NCI-H1092 treated with DMSO at 0.1 percent for 48 hours (cell line): Measurements from ENCODE around the gene NCR1.
"Not testable (repeated sequence)": the region's sequence is repeated elsewhere in the genome, so short reads cannot be mapped to it uniquely, and the experiment has no call there.

Experiments
- DNase-seq: peaks from one replicate; lab custom pipeline; 2025; lab: John Stamatoyannopoulos, UW

The NCR1 gene

DNA sequence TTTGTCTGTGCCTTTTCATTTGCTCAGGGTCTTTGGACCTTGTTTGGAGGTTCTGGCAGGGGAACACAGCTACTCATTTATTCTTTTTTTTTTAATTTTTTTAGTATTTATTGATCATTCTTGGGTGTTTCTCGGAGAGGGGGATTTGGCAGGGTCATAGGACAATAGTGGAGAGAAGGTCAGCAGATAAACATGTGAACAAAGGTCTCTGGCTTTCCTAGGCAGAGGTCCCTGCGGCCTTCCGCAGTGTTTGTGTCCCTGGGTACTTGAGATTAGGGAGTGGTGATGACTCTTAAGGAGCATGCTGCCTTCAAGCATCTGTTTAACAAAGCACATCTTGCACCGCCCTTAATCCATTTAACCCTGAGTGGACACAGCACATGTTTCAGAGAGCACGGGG, 2.0 kb downstream of the NCR1 start:
- not testable (repeated sequence) for DNase-seq

DNA sequence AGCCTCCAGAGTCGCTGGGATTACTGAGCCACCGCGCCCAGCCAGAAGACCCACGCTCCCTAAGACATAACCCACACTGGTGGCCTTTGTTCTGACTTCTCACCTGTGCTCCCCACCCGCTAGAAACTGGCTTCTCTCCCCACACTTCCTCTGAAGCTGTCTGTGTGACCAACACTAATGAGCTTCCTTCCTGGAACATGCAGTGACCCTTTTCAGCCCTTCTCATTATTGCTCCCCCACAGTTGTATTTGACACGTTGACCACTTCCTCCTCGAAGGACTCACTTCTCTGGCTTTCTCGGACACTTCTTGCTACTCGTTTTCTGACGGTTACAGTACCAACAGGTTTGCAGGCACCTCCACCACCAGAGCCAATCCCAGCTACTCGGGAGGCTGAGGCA, 10.9 kb downstream of the NCR1 start:
- DNase-seq = no peak

DNA sequence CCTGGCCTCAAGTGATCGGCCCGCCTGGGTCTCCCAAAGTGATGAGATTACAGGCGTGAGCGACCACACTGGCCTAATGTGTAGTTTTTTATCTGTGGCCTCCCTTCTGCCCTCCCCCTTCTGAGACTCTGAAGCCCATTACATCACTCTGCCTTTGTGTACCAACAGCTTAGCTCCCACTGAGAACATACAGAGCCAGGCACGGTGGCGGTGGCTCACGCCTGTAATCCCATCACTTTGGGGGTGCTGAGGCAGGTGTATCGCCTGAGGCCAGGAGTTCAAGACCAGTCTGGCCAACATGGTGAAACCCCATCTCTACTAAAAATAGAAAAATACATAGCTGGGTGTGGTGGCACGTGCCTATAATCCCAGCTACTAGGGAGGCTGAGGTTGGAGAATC, 12.6 kb downstream of the NCR1 start:
- DNase-seq = no peak

DNA sequence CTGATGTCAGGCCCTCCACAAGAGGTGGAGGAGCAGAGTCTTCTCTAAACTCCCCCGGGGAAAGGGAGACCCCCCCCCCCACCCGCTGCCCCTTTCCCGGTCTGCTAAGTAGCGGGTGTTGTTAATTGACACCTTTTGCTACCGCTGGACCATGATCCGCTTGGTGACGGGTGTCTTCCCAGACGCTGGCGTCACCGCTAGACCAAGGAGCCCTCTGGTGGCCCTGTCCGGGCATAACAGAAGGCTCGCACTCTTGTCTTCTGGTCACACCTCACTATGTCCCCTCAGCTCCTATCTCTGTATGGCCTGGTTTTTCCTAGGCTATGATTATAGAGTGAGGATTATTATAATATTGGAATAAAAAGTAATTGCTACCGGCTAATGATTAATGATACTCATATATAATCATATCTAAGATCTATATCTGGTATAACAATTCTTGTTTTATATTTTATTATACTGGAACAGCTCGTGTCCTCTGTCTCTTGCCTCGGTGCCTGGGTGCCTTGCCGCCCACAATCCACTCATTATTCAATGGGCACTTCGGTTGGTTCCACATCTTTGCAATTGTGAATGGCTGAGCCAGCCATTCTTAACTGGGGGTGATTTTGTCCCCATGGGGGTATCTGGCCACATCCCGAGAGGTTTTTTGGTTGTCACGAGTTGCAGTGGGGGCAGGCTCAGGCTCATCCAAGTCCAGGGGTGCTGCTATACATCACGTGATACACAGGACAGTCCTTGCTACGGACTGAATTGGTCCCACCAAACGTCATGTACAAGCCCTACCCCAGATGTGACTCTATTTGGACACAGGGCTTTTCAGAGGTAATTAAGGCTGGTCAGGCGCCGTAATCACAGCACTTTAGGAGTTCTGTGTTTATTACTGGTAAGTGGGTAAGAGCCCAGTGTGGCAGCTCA, 14.0 kb downstream of the NCR1 start:
- not testable (repeated sequence) for DNase-seq

DNA sequence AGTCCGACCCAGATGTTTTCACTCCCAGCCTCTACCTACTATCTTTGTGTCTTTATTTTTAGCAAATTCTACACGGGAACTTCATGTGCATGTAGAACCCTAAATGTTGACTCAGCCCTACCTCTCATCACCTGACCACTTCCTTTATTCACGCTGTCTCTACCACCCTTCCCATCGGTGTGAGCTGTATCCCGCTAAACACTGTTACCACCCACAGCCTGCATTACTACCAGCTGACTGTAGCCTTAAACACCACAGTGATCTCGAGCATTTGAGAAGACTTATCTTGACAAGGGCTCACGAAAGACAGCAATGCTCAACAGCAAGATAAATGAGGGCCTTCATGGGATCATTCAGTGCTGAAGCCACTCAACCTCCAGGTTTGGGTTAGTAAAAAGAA, 15.1 kb downstream of the NCR1 start:
- DNase-seq = no peak

DNA sequence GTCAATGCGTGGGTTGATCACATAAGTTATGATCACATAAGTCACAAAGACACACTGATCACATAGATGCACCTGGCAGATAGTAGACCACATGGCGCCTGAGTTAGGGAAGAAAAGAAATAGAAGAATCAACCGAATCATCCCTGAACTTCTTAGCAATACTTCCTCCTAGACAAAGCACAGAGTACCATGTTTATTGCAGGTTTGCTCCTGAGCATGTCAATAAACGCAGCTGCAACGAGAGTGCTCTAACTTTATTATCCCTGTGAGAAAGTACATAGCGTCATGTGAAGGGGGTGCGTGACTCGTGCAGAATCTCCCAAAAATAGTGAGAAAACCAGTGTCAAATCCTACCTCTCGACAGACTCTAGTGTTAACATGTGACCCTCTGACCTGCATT, 17.3 kb downstream of the NCR1 start:
- no peak for DNase-seq

DNA sequence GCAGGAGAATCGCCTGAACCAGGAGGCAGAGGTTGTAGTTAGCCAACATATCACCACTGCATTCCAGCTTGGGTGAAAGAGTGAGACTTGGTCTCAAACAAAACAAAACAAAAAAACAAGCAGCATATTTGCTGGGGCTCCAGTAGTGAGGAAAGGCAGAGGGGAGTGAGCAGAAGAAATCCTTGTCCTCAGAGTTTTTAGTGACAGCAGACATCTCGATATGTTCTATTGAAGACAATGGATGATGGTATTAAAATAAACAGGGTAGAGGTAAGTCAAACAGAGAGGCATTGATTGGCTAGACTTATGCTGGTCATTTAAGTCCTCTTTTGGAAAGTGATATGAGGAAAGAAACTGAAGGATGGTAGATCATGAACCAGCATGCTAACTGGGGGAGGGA, 22.4 kb downstream of the NCR1 start:
- DNase-seq = no peak

DNA sequence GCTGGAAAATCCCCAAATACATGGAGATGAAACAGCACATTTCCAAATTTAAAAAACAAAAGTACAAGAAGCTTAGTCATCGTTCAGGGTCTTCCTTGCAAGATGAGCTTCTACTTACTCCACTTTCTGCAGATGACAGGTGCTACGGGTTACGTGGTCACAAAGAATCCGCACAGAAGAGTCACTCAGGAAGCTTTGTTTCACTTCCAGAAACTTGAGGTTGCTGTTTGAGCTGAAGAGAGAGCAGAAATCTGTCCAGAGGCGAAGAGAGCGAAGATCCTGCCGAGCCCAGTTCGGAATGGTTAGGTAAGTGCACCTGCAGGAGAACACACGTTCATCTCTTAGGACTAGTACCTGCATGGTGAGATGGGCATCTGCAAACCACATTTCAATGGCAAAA, 32.0 kb downstream of the NCR1 start:
- no peak for DNase-seq

DNA sequence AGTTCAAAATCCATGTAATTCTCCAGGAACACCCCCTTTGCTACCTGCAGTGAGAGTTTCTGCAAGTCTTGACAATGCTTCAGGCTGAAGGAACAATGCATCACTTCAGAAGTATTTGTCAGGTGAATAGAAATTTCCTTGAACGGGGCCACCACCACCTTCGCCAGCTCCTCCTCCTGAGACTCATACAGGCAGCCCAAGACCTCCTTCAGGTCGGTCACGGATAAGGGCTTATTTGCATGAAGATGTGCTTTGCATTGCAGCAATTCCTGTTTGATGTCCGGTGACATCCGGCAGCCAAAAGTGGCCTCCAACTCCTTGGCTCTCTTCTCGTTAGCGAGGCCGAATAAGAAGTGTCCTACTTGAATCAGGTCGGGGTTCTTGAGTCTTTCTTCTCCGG, 33.0 kb downstream of the NCR1 start:
- DNase-seq = no peak

DNA sequence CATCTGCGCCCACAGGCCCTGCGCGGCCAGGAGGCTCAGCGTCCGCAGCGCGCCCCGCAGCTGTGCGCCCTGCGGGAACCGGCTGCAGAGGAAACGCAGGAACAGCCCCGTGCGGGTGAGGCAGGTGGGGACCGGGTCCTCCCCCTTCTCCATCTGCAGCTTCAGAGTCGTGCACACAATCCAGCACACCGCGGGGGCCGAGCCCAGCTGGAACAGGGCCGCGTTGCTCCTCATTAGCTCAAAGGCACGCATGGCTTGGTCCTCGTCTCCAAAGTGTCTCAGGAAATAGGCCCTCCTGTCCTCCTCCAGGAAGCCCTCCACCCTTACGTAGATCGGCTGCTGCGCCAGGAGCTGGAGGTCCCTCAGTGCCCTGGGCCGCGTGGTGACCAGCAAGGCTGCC, 33.6 kb downstream of the NCR1 start:
- DNase-seq = not testable (repeated sequence)

DNA sequence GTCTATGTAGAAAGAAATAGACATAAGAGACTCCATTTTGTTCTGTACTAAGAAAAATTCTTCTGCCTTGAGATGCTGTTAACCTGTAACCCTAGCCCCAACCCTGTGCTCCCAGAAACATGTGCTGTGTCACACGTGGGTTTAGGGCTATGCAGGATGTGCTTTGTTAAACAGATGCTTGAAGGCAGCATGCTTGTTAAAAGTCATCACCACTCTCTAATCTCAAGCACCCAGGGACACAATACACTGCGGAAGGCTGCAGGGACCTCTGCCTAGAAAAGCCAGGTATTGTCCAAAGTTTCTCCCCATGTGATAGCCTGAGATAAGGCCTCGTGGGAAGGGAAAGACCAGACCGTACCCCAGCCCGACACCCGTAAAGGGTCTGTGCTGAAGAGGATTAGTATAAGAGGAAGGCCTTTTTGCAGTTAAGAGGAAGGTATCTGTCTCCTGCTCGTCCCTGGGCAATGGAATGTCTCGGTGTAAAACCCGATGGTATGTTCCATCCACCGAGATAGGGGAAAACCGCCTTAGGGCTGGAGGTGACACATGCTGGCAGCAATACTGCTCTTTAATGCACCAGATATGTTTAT, 37.9 kb downstream of the NCR1 start:
- not testable (repeated sequence) for DNase-seq

DNA sequence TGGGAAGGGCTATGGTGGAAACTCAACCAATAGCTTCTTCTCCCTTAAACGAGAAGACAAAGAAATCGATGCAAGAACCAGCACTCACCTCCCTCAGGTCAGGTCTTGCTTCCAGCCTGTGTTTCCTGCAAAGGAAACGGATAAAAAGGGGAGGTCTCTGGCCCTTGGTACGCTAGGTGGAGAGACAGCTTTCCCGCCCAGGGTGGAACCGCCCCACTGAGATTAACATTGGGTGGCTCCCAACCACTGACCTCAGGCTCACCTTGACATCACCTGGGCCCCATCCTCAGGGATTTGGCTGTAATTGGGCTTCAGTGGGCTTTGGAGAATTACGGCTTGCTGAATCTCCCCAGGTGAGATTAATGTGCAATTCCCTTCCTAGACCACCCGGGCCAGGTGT, 41.4 kb downstream of the NCR1 start, which contains the start of gene NLRP7:
Gene NLRP7 (minus strand): TSS at position 150 of the 400 bp plus-strand sequence.
- DNase-seq = no peak

DNA sequence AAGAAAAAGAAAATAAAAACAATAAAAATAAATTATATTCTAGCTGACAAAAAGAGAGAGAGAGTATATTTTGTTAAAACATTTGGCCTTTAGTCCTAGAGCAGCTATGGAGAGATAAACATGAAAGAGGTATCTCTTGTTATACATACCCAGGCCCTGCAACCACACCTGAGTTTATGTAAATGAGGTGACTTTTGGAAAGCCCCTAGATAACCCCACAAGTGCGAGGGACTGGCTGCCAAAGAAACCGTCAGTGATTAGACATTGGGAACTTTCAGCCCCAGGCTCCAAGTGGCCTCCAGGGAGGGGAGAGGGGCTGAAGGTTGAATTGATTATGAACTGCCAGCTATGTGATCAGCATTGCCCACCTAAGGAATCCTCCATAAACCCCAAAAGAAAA, 43.5 kb downstream of the NCR1 start:
- DNase-seq = no peak

DNA sequence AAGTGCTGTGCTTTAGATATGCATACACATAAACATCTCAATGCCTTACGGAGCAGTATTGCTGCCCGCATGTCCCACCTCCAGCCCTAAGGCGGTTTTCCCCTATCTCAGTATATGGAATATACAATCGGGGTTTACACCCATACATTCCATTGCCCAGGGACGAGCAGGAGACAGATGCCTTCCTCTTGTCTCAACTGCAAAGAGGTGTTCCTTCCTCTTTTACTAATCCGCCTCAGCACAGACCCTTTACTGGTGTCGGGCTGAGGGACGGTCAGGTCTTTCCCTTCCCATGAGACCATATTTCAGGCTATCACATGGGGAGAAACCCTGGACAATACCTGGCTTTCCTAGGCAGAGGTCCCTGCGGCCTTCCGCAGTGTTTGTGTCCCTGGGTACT, 44.6 kb downstream of the NCR1 start:
- DNase-seq = not testable (repeated sequence)

DNA sequence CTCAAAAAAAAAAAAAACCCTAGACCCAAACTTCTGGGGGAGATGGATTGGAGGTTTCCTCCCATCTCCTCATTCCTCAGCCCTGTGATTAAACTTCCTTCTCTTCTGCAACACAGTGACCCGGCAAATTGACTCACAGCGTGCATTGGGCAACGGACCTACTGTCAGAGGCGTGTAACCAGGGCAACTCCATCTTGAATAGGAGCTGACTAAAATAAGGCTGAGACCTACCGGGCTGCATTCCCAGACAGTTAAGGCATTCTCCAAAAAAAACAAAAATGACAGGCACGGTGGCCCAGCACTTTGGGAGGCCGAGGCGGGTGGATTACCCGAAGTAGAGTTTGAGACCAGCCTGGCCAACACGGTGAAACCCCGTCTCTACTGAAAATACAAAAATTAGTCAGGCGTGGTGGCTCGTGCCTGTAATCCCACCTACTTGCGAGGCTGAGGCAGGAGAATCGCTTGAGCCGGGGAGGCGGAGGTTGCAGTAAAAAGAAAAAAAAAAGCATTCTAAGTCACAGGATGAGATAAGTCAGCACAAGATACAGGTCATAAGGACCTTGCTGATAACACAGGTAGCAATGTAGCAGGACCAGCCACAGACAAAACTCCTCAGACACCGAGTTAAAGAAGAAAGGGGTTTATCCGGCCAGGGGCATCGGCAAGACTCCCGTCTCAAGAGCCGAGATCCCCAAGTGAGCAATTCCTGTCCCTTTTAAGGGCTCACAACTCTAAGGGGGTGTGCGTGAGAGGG, 46.8 kb downstream of the NCR1 start:
- no peak for DNase-seq

DNA sequence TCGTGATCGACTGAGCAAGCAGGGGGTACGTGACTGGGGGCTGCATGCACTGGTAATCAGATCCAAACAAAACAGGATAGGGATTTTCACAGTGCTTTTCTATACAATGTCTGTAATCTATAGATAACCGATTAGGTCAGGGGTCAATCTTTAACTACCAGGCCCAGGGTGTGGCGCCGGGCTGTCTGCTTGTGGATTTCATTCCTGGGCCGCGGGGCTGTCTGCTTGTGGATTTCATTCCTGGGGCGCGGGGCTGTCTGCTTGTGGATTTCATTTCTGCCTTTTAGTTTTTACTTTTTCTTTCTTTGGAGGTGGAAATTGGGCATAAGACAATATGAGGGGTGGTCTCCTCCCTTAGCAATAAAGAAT, 47.4 kb downstream of the NCR1 start:
- DNase-seq = not testable (repeated sequence)

DNA sequence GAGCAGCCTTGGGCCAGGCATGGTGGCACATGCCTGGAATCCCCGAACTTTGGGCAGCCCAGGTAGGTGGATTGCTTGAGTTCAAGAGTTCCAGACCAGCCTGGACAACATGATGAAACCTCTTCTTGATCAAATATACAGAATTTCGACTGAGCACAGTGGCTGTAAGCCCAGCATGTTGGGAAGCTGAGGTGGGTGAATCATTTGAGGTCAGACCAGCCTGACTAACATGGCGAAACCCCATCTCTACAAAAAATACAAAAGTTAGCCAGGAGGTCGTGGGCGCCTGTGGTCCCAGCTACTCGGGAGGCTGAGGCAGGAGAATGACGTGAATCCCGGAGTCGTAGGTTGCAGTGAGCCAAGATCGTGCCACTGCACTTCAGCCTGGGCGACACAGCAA, 49.4 kb downstream of the NCR1 start:
- DNase-seq = no peak

DNA sequence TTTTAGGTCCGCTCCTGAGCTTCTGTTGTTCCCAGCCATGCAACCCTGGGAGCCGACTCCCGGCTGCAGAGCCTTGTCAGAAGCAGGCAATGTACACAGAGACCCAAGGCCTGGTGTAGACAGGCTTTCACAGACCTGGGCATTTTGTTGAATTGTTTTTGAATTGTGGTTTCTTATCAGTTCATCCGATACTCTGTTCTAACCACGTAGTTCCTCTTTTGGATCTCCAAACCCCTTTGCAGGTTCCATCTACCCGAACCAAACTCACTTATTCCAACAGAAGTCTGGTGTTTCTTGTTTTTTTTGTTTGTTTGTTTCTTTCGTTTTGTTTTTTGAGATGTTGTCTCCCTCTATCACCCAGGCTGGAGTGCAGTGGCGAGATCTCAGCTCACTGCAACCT, 53.9 kb downstream of the NCR1 start:
- no peak for DNase-seq
